GM12872 (cell line): Measurements from ENCODE around the gene PTGIS.

ENCODE experiments used
- CTCF ChIP-seq: IDR thresholded peaks from 3 replicates; pipeline ENCODE4 v1.5.1; 2011; ENCODE audit warnings: low read depth, mild to moderate bottlenecking, low read length, moderate library complexity; ENCODE audit not compliant: insufficient read depth

Gene PTGIS

GRCh38 chr20:49569411-49570115 is 1.6 kb upstream of the PTGIS start:
- no peak for TF ChIP-seq CTCF

GRCh38 chr20:49568278-49569151 is 578 bp upstream of the PTGIS start:
- no peak for TF ChIP-seq CTCF

GRCh38 chr20:49566401-49567364 is 1.3 kb downstream of the PTGIS start:
- TF ChIP-seq CTCF: no peak

GRCh38 chr20:49563015-49563980 is 4.6 kb downstream of the PTGIS start:
- no peak for TF ChIP-seq CTCF

- no peak for TF ChIP-seq CTCF
Observed at GRCh38 chr20:49562311-49563014, 5.5 kb downstream of the PTGIS start.

- TF ChIP-seq CTCF: no peak
Observed at GRCh38 chr20:49561806-49562205, 6.1 kb downstream of the PTGIS start.
